Vagina (tissue), 2 donors: ENCODE measurements around the gene LDLRAD4.

Experiments
- POLR2A ChIP-seq, 2 donors: fragments of 450-650 bp; IDR thresholded peaks; one replicate each; pipeline ENCODE4 v1.6.1; 2017; ENCODE audit warnings: antibody characterized with exemption in 2 of 2, mild to moderate bottlenecking in 2 of 2, moderate library complexity in 2 of 2
- TF ChIP-seq, protein P1 (sequence below), 3 experiments: fragments of 450-650 bp in 2 of 3; fragments of 200-600 bp in 1 of 3; sonication (generic) in 1 of 3; IDR thresholded peaks; one replicate each; pipeline ENCODE4 v1.5.1; 2017 to 2019; ENCODE audit warnings: antibody characterized with exemption in 3 of 3, mild to moderate bottlenecking in 2 of 3, moderate library complexity in 2 of 3

DNA sequence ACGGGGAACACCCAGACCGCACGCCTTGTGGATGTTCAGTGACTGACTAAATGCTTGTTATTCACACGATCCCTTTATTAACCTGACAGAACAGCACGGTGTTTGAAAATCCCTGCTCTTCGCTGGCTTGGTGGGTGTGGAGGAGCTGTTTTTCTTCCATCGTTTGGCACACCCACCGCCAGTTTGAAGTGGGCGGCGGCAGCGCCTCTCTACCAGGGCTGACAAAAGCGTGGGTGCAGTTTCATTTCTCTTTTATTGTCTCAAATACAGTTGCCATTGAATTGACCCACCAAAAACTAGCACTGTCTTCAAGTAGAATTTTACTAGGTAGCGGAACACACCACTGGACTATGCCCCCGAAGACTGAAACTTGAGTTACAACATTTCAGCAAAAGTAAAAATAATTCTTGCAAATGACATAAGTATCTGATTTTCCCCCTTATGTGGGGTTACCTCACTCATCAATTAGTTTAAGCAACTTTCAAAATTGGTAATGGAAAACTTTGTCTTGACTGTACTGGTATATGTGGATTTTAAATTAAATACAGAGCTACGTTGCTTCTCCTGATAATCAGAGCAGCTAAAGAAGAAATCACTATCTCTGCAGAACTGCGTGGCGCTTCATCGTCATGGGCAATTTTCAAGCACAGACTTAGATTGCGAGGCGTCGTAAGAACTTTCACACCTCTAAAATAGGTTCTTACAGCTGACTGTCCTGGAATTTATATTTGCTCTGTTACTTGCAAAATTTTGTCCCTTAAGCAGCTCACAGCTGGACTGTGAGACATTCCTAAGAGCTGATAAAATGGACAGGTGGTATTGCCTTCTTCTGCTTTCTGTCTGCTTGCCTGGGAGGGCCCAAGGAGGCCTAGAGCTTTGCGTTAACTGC, 60.9 kb downstream of the LDLRAD4 start:
- TF ChIP-seq, protein P1, sequence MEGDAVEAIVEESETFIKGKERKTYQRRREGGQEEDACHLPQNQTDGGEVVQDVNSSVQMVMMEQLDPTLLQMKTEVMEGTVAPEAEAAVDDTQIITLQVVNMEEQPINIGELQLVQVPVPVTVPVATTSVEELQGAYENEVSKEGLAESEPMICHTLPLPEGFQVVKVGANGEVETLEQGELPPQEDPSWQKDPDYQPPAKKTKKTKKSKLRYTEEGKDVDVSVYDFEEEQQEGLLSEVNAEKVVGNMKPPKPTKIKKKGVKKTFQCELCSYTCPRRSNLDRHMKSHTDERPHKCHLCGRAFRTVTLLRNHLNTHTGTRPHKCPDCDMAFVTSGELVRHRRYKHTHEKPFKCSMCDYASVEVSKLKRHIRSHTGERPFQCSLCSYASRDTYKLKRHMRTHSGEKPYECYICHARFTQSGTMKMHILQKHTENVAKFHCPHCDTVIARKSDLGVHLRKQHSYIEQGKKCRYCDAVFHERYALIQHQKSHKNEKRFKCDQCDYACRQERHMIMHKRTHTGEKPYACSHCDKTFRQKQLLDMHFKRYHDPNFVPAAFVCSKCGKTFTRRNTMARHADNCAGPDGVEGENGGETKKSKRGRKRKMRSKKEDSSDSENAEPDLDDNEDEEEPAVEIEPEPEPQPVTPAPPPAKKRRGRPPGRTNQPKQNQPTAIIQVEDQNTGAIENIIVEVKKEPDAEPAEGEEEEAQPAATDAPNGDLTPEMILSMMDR (IDR thresholded peaks at IDR 0.05) = no peak
- no peak for TF ChIP-seq POLR2A (IDR thresholded peaks at IDR 0.05)
